ENCODE results near the gene DOCK9. TPM values are rescaled to one million over a fixed set of nuclear protein-coding genes. Genes with fewer than 3 reads are reported as not detected.

DOCK9 gene
- total RNA-seq, 1 donor from 2014 or later: 56.3 TPM

- no peak overlapping the region for H3K27ac ChIP-seq (ENCODE audit: low read depth, low read length)
These were observed 133.8 kb downstream of the DOCK9 start for GRCh38 chr13:98844021-98844420.

DNA sequence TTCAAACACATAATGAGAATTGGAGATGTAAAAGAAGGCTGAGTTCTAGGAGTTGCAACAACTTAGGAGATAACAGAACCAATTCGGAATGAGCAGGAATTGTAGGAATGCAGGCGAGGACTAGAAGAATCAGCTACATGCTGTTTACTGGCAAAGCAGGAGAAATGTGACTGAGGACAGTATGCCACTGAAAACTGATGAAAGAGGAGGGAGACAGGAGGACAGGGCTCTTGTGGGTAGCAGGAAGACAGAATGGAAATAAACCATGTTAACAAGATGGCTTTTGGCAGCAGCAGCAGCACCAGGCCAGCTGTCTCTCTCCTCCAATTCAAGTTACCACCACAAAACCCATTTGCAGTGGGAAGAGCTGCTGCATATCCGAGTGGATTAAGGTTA, 134.4 kb downstream of the DOCK9 start:
- peaks cover 10% of the 10 kb centered on the region for H3K4me1 Mint-ChIP-seq (ENCODE audit: low read depth, unreplicated experiment)
- H4K20me1 ChIP-seq (ENCODE audit: insufficient read depth, low read length): no peaks in the 10 kb centered on the region

More at GRCh38 chr13:98844021-98844420, 133.8 kb downstream of the DOCK9 start:
- H2AFZ ChIP-seq (ENCODE audit: low read depth, low read length): no peak overlapping the region
- H3K9me3 ChIP-seq (ENCODE audit: insufficient read depth, low read depth, low read length): no peaks in the 10 kb centered on the region
- H3K4me3 Mint-ChIP-seq (ENCODE audit: unreplicated experiment): no peak overlapping the region
- H3K9me3 Mint-ChIP-seq (ENCODE audit: unreplicated experiment): no peaks in the 10 kb centered on the region
- no peak overlapping the region for H3K9ac ChIP-seq (ENCODE audit: low read length)
- H3K4me3 ChIP-seq (ENCODE audit: insufficient read depth, low read depth, low read length): no peak overlapping the region
- TF ChIP-seq, protein P1, sequence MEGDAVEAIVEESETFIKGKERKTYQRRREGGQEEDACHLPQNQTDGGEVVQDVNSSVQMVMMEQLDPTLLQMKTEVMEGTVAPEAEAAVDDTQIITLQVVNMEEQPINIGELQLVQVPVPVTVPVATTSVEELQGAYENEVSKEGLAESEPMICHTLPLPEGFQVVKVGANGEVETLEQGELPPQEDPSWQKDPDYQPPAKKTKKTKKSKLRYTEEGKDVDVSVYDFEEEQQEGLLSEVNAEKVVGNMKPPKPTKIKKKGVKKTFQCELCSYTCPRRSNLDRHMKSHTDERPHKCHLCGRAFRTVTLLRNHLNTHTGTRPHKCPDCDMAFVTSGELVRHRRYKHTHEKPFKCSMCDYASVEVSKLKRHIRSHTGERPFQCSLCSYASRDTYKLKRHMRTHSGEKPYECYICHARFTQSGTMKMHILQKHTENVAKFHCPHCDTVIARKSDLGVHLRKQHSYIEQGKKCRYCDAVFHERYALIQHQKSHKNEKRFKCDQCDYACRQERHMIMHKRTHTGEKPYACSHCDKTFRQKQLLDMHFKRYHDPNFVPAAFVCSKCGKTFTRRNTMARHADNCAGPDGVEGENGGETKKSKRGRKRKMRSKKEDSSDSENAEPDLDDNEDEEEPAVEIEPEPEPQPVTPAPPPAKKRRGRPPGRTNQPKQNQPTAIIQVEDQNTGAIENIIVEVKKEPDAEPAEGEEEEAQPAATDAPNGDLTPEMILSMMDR (IDR thresholded peaks at IDR 0.05; ENCODE audit: insufficient read depth, low read depth, low read length): no peak
- peaks cover 17% of the 10 kb centered on the region for H3K4me1 ChIP-seq (ENCODE audit: insufficient read depth, low read length)
- peaks cover 4% of the 10 kb centered on the region for H3K36me3 ChIP-seq (ENCODE audit: insufficient read depth, low read length)
- H3K27me3 Mint-ChIP-seq (ENCODE audit: low read depth, unreplicated experiment): no peaks in the 10 kb centered on the region
- H3K79me2 ChIP-seq (ENCODE audit: insufficient read depth, low read length): no peaks in the 10 kb centered on the region
- no peak overlapping the region for H3K27ac Mint-ChIP-seq (ENCODE audit: unreplicated experiment)
- H3K27me3 ChIP-seq (ENCODE audit: insufficient read depth, low read length): no peaks in the 10 kb centered on the region
- no peak overlapping the region for H3K4me2 ChIP-seq (ENCODE audit: low read length)
- DNase-seq (ENCODE audit: low read depth): no peak
- H3K4me1 Mint-ChIP-seq (ENCODE audit: low read depth, unreplicated experiment): peaks cover 10% of the 10 kb centered on the region
- H3K36me3 Mint-ChIP-seq (ENCODE audit: low read depth, unreplicated experiment): no peaks in the 10 kb centered on the region
- FAIRE-seq: no peak
- no peaks in the 10 kb centered on the region for H4K20me1 ChIP-seq (ENCODE audit: insufficient read depth, low read length)

GRCh38 chr13:98842858-98843481, 134.9 kb downstream of the DOCK9 start:
- Histone ChIP-seq H3K4me1 (ENCODE audit: insufficient read depth, low read length) (peaks cover 19% of the 10 kb centered on the region), H3K9me3 (ENCODE audit: insufficient read depth, low read depth, low read length) (no peaks in the 10 kb centered on the region), H3K4me2 (ENCODE audit: low read length) (no peak overlapping the region), H3K36me3 (ENCODE audit: insufficient read depth, low read length) (peaks cover 4% of the 10 kb centered on the region), H3K9ac (ENCODE audit: low read length) (no peak overlapping the region), H3K79me2 (ENCODE audit: insufficient read depth, low read length) (no peaks in the 10 kb centered on the region), H3K4me3 (ENCODE audit: insufficient read depth, low read depth, low read length) (no peak overlapping the region), H3K27me3 (ENCODE audit: insufficient read depth, low read length) (no peaks in the 10 kb centered on the region), H4K20me1 (ENCODE audit: insufficient read depth, low read length) (no peaks in the 10 kb centered on the region), H2AFZ (ENCODE audit: low read depth, low read length) (no peak overlapping the region), H3K27ac (ENCODE audit: low read depth, low read length) (no peak overlapping the region)
- DNase-seq (ENCODE audit: low read depth) (peak; percentile 48), FAIRE-seq (peak; percentile 82)
- Mint-ChIP-seq H3K36me3 (ENCODE audit: low read depth, unreplicated experiment) (no peaks in the 10 kb centered on the region), H3K27me3 (ENCODE audit: low read depth, unreplicated experiment) (no peaks in the 10 kb centered on the region), H3K9me3 (ENCODE audit: unreplicated experiment) (no peaks in the 10 kb centered on the region), H3K4me3 (ENCODE audit: unreplicated experiment) (no peak overlapping the region), H3K4me1 (ENCODE audit: low read depth, unreplicated experiment) (peaks cover 10% of the 10 kb centered on the region), H3K27ac (ENCODE audit: unreplicated experiment) (no peak overlapping the region)
- TF ChIP-seq, protein P1 (IDR thresholded peaks at IDR 0.05; ENCODE audit: insufficient read depth, low read depth, low read length): peak; percentile 92
- no peak for TF ChIP-seq EZH2 (IDR thresholded peaks at IDR 0.05; ENCODE audit: insufficient read depth, low read length)

More for the DNA sequence above, 134.4 kb downstream of the DOCK9 start:
- Histone ChIP-seq H3K79me2 (ENCODE audit: insufficient read depth, low read length) (no peaks in the 10 kb centered on the region), H3K9me3 (ENCODE audit: insufficient read depth, low read depth, low read length) (no peaks in the 10 kb centered on the region), H3K4me2 (ENCODE audit: low read length) (no peak overlapping the region), H3K36me3 (ENCODE audit: insufficient read depth, low read length) (peaks cover 4% of the 10 kb centered on the region), H2AFZ (ENCODE audit: low read depth, low read length) (no peak overlapping the region), H3K4me1 (ENCODE audit: insufficient read depth, low read length) (peaks cover 19% of the 10 kb centered on the region), H3K27me3 (ENCODE audit: insufficient read depth, low read length) (no peaks in the 10 kb centered on the region), H3K27ac (ENCODE audit: low read depth, low read length) (no peak overlapping the region), H3K9ac (ENCODE audit: low read length) (no peak overlapping the region), H3K4me3 (ENCODE audit: insufficient read depth, low read depth, low read length) (no peak overlapping the region)
- Mint-ChIP-seq H3K27me3 (ENCODE audit: low read depth, unreplicated experiment) (no peaks in the 10 kb centered on the region), H3K27ac (ENCODE audit: unreplicated experiment) (no peak overlapping the region), H3K36me3 (ENCODE audit: low read depth, unreplicated experiment) (no peaks in the 10 kb centered on the region), H3K4me3 (ENCODE audit: unreplicated experiment) (no peak overlapping the region), H3K9me3 (ENCODE audit: unreplicated experiment) (no peaks in the 10 kb centered on the region)
- TF ChIP-seq EZH2 (IDR thresholded peaks at IDR 0.05; ENCODE audit: insufficient read depth, low read length): no peak
- TF ChIP-seq, protein P1 (IDR thresholded peaks at IDR 0.05; ENCODE audit: insufficient read depth, low read depth, low read length): no peak
- DNase-seq (ENCODE audit: low read depth) (no peak), FAIRE-seq (no peak)
